HG02610 (cell line): ENCODE measurements around the gene BMF.

Experiments used
- ATAC-seq: cut with Tn5 transposase; IDR thresholded peaks from one replicate; pipeline ENCODE4 v1.9.1; 2021; ENCODE audit warnings: mild to moderate bottlenecking, moderate library complexity; ENCODE audit not compliant: unreplicated experiment

BMF gene

GRCh38 chr15:40069178-40070165 lies 39.2 kb downstream of the BMF start:
- peak; percentile 56 for ATAC-seq

GRCh38 chr15:40067921-40068624 lies 40.6 kb downstream of the BMF start:
- ATAC-seq: no peak

DNA sequence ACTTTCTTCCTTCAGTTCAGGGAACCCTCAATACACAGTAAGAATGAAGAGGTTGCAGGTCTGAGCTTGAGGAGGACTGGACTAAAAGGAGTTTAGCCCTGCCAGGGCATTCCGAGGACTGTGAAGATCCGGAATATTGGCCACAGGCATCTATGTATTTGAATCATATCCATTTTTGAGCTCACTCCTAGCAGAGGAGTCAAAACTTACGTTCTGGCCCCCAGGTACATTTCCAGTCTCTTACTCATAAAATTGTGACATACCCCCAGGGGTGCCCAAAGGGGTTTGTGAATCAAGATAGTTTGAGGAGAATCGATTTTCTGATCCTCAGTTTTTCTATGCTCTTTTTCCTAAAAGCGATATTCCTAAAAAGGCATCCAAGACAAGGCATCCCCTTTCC lies 42.1 kb downstream of the BMF start:
- ATAC-seq: no peak

GRCh38 chr15:40065166-40065565 lies 43.5 kb downstream of the BMF start:
- no peak for ATAC-seq

DNA sequence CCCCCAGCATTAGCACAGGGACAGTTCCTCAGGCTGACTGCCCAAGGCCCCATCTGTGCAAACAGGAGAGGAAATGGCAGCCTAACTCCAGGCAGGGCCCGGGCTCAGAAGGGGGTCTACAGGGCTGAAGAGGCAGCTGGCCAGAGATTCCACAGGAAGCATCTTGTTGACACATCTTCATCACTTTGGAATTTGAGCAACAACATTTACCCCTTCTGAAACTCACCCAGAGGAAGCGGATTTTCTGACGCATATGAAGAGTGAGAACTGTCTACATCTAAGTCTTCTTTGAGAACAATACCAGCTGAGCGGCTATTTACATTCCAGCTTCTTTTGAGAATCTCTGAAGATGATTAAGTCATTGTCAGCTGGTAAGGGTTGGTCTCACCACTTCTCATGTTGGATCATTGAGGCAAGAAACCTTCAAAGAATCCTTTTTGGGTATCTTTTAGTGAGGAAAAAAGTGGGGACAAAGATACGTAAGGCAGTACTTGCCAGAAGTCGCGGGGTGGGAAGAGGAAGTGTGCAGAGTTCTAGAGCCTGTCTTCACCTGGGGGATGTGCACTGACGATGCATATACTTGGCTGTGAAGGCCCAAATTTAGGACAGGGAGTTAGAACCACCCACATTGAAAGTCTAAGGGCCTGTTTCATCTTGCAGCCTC lies 44.3 kb downstream of the BMF start:
- peak; percentile 75 for ATAC-seq

DNA sequence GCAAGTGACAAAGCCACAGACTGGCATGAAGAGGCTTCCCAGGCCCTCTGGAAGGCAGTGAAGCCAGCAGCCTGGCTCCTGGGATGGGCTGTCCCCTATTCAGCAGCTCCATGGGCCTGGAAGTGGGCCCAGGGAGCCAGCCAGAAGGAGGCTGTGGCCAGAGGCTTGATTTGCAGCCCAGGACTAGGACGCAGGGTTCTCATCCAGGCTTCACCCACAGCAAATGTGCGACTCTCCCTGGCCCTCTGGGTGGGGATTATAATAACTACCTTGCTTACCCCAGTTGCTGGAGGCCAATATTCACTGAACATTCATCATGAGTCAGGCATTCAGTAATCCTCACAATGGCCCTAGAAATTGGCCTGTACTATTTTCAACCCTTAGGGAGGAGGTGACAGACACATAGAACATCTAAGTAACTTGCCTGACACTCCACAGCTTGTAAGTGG lies 45.1 kb downstream of the BMF start:
- ATAC-seq: no peak

DNA sequence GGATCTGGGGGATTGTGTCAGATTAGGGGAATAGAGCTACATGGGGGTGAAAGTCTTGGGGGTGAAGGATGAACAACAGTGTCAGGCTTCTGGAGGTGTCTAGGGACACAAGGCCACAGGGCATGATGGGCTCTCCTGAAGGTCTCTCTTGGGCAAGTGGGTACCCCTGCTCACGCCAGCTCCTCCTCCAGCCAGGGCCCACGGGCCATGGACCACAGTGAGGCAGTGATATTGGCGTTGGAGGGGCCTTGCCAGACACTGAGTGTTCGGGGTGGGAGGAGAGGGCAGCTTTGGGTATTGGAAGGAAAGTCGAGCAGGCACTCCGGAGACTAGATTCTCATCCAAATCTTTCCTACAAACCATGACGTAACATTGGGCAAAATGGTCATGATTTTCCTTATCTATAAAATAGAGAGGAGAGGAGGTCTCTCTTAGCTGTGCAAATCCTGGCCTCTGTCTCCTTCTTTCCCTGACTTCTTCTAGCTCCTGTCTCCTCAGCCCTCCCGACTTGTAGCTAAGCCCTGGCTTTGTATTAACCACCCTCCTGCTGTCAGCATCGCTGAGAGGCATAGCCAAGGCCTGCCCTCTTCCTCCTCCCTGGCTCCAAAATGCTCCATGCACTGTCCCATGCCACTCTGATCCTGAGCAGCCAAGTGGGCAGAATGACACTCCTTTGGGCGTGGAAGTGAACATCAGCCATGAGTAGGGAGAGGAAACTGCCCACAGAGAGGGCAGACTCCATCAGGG lies 45.7 kb downstream of the BMF start:
- no peak for ATAC-seq

GRCh38 chr15:40061212-40061901 lies 47.3 kb downstream of the BMF start:
- peak; percentile 58 for ATAC-seq

GRCh38 chr15:40060236-40060961 lies 48.3 kb downstream of the BMF start:
- no peak for ATAC-seq

GRCh38 chr15:40059821-40060220 lies 48.9 kb downstream of the BMF start:
- no peak for ATAC-seq

DNA sequence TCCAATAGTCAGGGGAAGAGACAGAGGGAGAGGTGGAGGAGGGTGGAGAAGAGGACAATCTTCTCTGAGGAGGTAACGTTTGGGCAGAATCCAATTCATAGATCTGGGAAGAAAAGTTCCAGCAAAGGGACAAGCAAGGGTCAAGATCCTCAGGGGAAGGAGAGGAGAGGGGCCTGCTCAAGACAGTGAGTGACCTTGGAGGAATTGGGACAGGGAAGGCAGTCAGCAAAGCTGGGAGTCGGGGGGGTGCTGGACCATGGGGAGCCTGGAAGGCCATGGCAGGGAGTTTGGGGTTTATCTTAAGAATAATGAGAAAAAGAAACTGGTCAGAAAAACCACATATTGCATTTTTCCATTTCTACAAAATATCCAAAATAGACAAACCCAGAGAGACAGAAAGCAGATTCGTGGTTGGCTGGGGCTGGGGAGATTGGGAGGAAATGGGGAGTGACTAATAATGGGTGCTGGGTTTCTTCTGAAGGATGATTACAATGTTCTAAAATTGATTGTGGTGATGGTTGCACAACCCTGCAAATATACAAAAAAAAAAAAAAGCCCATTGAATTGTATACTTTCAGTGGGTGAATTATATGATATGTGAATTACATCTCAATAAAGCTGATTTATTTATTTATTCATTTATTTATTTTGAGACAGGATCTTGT lies 50.1 kb downstream of the BMF start:
- ATAC-seq: peak; percentile 31

- no peak for ATAC-seq
These were observed 52.9 kb downstream of the BMF start for GRCh38 chr15:40055576-40056293.

- ATAC-seq: peak; percentile 77
These were observed 53.7 kb downstream of the BMF start for GRCh38 chr15:40054855-40055575.

DNA sequence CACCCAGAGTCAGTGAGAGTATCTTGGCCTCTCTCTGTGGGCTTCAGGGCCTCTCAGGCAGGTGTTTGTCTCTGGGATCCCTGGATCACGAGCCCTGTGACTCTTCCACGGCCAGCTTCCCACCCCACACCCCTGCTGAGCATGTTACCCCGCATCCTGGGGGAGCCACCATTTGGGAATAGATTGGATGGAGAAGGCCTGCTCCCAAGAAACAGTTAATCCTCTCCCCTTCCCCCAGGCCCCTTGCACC lies 54.1 kb downstream of the BMF start:
- peak; percentile 27 for ATAC-seq

- peak; percentile 30 for ATAC-seq
These were observed 54.7 kb downstream of the BMF start for GRCh38 chr15:40053831-40054604.

DNA sequence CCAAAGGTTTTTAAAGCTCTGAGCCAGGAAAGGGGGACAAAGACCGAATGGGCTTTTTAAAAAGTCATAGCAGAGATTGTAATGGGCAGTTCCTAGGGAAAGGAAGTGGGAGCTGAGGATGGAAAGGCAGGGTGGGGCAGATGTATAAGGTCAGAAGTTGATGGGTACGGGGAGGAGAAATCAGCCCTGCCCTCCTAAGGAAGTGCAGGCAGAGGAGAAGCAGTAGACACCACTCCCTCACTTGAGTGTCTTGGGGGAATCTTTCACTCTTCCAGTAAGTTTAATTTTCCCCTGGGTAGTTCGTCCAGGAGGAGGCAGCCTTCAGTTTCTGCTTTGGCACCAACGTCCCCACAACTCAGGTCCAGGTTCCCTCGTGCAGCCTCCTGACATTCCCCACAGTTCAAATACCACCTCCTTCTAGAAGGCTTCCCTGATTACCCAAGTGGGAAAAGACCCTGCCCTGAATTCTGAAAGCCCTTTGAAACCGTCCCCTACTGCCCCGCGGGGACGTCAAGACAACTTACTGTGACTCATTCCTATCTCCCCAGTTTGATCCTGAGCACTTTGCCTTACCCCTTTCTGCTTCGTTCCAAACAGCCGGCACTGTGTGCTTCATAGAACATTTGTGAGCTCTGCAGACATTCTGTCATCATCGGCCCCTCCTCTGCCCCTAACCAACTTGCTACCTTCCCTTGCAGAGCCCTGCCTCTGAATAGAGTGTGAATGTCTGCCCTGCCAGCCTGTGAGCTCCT lies 55.4 kb downstream of the BMF start:
- ATAC-seq: no peak
